D721Med (cell line): ENCODE measurements around the gene ZNF846.
"Not testable (repeated sequence)": the region's sequence is repeated elsewhere in the genome, so short reads cannot be mapped to it uniquely, and the experiment has no call there.

Experiments
- DNase-seq: peaks from one replicate; pipeline ENCODE4 v3.0.0; 2011; ENCODE audit warnings: low spot score; ENCODE audit not compliant: insufficient read length
- FAIRE-seq: peaks from 2 replicates; lab custom pipeline; 2011; peaks lifted over from hg19 to GRCh38; lab: Jason Lieb, UNC
- CTCF ChIP-seq: IDR thresholded peaks from 2 replicates; pipeline ENCODE4 v1.5.1; 2012; ENCODE audit warnings: mild to moderate bottlenecking, control low read depth; ENCODE audit not compliant: insufficient read depth; ENCODE audit errors: missing control alignments

The ZNF846 gene

GRCh38 chr19:9799162-9799561 is 30.6 kb upstream of the ZNF846 start:
- no peak for TF ChIP-seq CTCF
- FAIRE-seq, result no peak

GRCh38 chr19:9797871-9798270 is 29.3 kb upstream of the ZNF846 start:
- no peak for FAIRE-seq

More at GRCh38 chr19:9799162-9799561, 30.6 kb upstream of the ZNF846 start:
- DNase-seq, result no peak

GRCh38 chr19:9796113-9796773 is 27.7 kb upstream of the ZNF846 start:
- DNase-seq (peak; percentile 35), FAIRE-seq (peak; percentile 81)
- peak; percentile 91 for TF ChIP-seq CTCF

More at GRCh38 chr19:9797871-9798270, 29.3 kb upstream of the ZNF846 start:
- DNase-seq, result no peak
- no peak for TF ChIP-seq CTCF

- no peak for DNase-seq
- no peak for TF ChIP-seq CTCF
- no peak for FAIRE-seq
Measured at GRCh38 chr19:9793071-9793591, 24.6 kb upstream of the ZNF846 start.

- no peak for TF ChIP-seq CTCF
- DNase-seq, result peak; percentile 64
- FAIRE-seq, result no peak
Measured at GRCh38 chr19:9792206-9793070, 23.9 kb upstream of the ZNF846 start.

- no peak for FAIRE-seq
- TF ChIP-seq CTCF, result no peak
- DNase-seq, result peak; percentile 63
Measured at GRCh38 chr19:9791552-9792205, 23.1 kb upstream of the ZNF846 start.

GRCh38 chr19:9791073-9791367 is 22.5 kb upstream of the ZNF846 start:
- DNase-seq, FAIRE-seq: not testable (repeated sequence)

GRCh38 chr19:9789579-9789978 is 21.0 kb upstream of the ZNF846 start:
- DNase-seq, FAIRE-seq: not testable (repeated sequence)
